Transverse colon (tissue), 4 donors: ENCODE measurements around the gene PLEKHG2. TPM values are rescaled to one million over a fixed set of nuclear protein-coding genes. Genes with fewer than 3 reads are reported as not detected.

Experiments used
- DNase-seq: peaks from one replicate; pipeline ENCODE4 v3.0.0-alpha.2; 2019
- H3K27ac ChIP-seq, 4 donors: fragments of 200-600 bp; sonication (generic); 2 replicates each; pipeline ENCODE4 v1.5.1; 2016 to 2018; ENCODE audit warnings: inconsistent platforms in 4 of 4
- H3K27me3 ChIP-seq: fragments of 200-600 bp; sonication (generic); 2 replicates; pipeline ENCODE4 v1.5.1; 2017; ENCODE audit warnings: inconsistent platforms
- H3K36me3 ChIP-seq, 4 donors: fragments of 200-600 bp; sonication (generic); 2 replicates each; pipeline ENCODE4 v1.5.1; 2017 to 2019; ENCODE audit warnings: inconsistent platforms in 4 of 4
- H3K4me1 ChIP-seq, 4 donors: fragments of 200-600 bp; sonication (generic); 2 replicates each; pipeline ENCODE4 v1.5.1; 2017 to 2020; ENCODE audit warnings: inconsistent platforms in 4 of 4
- H3K4me3 ChIP-seq, 4 donors: fragments of 200-600 bp; sonication (generic); 1 replicate in 1 of 4; 2 replicates in 3 of 4; pipeline versions ENCODE4 v1.5.1 to v1.6.1; 2017 to 2019; ENCODE audit warnings: inconsistent platforms in 4 of 4
- H3K9me3 ChIP-seq, 2 donors: fragments of 200-600 bp; sonication (generic); 2 replicates each; pipeline ENCODE4 v1.5.1; 2017 to 2019; ENCODE audit warnings: inconsistent platforms in 2 of 2
- EP300 ChIP-seq: sonication (generic); formaldehyde crosslinking; IDR thresholded peaks from one replicate; pipeline ENCODE4 v1.6.1; 2017; ENCODE audit warnings: antibody characterized with exemption, low read depth
- POLR2A ChIP-seq: fragments of 450-650 bp; IDR thresholded peaks from one replicate; pipeline ENCODE4 v1.6.1; 2016; ENCODE audit warnings: antibody characterized with exemption, mild to moderate bottlenecking, moderate library complexity
- POLR2AphosphoS5 ChIP-seq, 3 donors: sonication (generic); formaldehyde crosslinking; IDR thresholded peaks; one replicate each; pipeline ENCODE4 v1.6.1; 2016; ENCODE audit warnings: antibody characterized with exemption in 3 of 3
- WGBS, 2 donors: methylation state at CpG; one replicate each; pipeline ENCODE4 v1.1.5; 2018; ENCODE audit warnings: low coverage in 1 of 2; 5-methylcytosine and 5-hydroxymethylcytosine counted together
- in situ Hi-C, 4 donors: fragments of 200-750 bp; cut with MboI; loops; one replicate each; pipeline versions ENCODE4 v1.15.0 to v1.15.1; 2017; ENCODE audit warnings: low sequenced_read_pairs in 3 of 4, low pct_ligation_motif_present in 1 of 4, low pct_unique_long_range_greater_than_20kb in 1 of 4
- intact Hi-C: fragments of 100-400 bp; cut with DNase I; formaldehyde crosslinking; loops from one replicate; pipeline ENCODE4 v1.15.1; 2023; ENCODE audit warnings: low total_unique reads
- total RNA-seq, 4 donors: library from RNA; depleted of rRNA; stranded (reverse); fragments of >200 nt; gene quantifications; one replicate each; pipeline ENCODE4 v1.1.0, GENCODE V29; 2016
- TF ChIP-seq, protein P1 (sequence below), 5 experiments: fragments of 200-600 bp in 3 of 5; fragments of 450-650 bp in 2 of 5; sonication (generic) in 3 of 5; IDR thresholded peaks; 1 replicate in 2 of 5; 2 replicates in 3 of 5; pipeline ENCODE4 v1.5.1; 2016 to 2017; ENCODE audit warnings: antibody characterized with exemption in 5 of 5, inconsistent platforms in 3 of 5, mild to moderate bottlenecking in 2 of 5, moderate library complexity in 1 of 5

Gene PLEKHG2
- total RNA-seq, 4 donors from 2014 or later = 6.1 to 27.7 (median 11.9) TPM

DNA sequence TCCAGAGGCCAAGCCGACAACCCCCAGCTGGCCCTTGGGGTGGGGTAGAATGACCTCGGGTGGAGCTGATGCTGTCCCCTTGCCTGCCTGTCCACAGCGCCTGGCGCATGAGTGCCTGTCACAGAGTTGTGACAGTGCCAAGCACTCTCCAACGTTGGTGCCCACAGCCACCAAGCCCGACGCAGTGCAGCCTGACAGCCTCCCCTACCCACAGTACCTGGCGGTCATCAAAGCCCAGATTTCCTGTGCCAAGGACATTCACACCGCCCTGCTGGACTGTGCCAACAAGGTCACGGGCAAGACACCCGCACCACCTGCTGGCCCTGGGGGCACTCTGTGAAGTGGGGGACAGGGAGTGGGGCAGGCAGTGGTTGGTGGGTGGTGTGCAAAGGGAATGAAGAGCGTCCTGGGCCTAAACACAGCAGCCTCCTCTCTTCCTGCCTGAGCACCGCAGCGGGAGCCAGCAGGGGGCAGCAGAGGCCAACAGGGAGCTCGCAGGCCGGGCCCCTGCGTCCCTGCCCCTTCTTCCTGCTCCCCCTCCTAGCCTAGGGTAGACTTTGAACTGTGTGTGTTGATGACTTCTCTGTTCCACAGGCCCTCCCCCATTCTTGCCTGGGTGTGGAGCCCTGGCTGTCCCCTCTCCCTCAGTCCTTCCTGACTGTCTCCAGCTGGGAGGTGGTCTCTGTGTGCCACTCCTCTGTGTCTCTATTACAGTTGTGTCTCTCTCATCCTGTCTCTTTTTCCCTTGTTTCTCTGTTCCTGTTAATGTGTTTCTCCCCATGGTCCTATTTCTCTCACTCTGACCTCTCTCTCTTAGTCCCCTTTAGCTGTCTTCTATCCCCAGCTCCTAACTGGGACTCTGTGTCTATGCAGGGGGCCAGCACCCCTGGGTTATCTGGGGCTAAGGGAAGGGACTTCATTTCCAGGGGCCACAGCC, 14.8 kb upstream of the PLEKHG2 start:
- Histone ChIP-seq H3K36me3 (peaks cover 0 to 7% (median 3%) of the 10 kb centered on the region in 4 donors), H3K27ac (peak overlapping the region; percentile 98 to 100 (median 99)), H3K4me3 (peak overlapping the region in 3 of 4 donors; percentile 8 to 31 (median 13)), H3K9me3 (no peaks in the 10 kb centered on the region), H3K27me3 (no peaks in the 10 kb centered on the region), H3K4me1 (peaks cover 38 to 56% (median 45%) of the 10 kb centered on the region in 4 donors)
- peak; percentile 50 to 94 (median 91) for TF ChIP-seq POLR2AphosphoS5 (IDR thresholded peaks at IDR 0.05)
- TF ChIP-seq, protein P1, sequence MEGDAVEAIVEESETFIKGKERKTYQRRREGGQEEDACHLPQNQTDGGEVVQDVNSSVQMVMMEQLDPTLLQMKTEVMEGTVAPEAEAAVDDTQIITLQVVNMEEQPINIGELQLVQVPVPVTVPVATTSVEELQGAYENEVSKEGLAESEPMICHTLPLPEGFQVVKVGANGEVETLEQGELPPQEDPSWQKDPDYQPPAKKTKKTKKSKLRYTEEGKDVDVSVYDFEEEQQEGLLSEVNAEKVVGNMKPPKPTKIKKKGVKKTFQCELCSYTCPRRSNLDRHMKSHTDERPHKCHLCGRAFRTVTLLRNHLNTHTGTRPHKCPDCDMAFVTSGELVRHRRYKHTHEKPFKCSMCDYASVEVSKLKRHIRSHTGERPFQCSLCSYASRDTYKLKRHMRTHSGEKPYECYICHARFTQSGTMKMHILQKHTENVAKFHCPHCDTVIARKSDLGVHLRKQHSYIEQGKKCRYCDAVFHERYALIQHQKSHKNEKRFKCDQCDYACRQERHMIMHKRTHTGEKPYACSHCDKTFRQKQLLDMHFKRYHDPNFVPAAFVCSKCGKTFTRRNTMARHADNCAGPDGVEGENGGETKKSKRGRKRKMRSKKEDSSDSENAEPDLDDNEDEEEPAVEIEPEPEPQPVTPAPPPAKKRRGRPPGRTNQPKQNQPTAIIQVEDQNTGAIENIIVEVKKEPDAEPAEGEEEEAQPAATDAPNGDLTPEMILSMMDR (IDR thresholded peaks at IDR 0.05) = peak; percentile 93 to 99 (median 97)
- TF ChIP-seq EP300 = peak; percentile 80
- peak; percentile 93 for TF ChIP-seq POLR2A
- peak; percentile 96 for DNase-seq
- in situ Hi-C loops = loop anchor here in 1 of 4 donors (10.0 kb wide), 1 partner anchor 53 kb away; the partner anchor contains the start of gene SAMD4B
- 26% methylated on average over 16 of the region's 17 CpGs; no CpG with 5 or more reads in 1 of the 2 donors for WGBS, 2 donors
- intact Hi-C loops = loop anchor here (2.0 kb wide), 1 partner anchor 15 kb away; the partner anchor contains the start of gene PLEKHG2

DNA sequence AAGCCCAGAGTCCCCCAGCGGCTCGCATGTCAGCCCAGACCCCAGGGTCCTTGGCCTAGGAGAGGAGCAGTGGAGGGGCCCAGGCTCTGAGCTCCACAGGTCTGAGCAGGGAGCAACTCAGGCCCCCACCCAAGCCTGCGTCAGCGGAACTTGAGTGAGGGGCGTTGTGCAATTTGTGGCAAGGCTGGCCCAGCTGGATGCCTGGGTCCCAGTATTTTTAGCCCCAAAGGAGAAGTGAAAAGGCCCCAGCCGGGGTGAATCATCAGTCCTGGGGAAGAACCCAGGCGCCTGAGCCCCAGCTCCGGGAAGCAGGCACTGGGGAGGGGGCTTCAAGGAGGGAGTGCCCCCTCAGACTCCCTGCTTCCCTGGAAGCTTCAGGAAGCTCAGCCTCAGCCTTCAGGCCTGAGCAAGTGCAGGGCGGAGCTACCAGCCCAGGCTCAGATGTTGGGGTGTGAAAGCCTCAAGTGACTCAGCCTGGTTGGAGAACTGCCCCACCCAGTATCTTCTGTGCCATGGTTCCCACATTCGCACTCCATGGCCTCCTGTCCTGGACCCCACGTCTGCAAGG, 14.1 kb upstream of the PLEKHG2 start:
- Histone ChIP-seq H3K4me3 (peak overlapping the region in 3 of 4 donors; percentile 8 to 31 (median 13)), H3K27me3 (no peaks in the 10 kb centered on the region), H3K36me3 (peaks cover 0 to 7% (median 3%) of the 10 kb centered on the region in 4 donors), H3K27ac (peak overlapping the region; percentile 98 to 100 (median 99)), H3K9me3 (no peaks in the 10 kb centered on the region), H3K4me1 (peaks cover 38 to 62% (median 52%) of the 10 kb centered on the region in 4 donors)
- in situ Hi-C loops = loop anchor here in 1 of 4 donors (10.0 kb wide), 1 partner anchor 54 kb away; the partner anchor contains the start of gene SAMD4B
- 45% methylated on average over 11 of the region's 11 CpGs; no CpG with 5 or more reads in 1 of the 2 donors for WGBS, 2 donors
- peak; percentile 89 for DNase-seq
- intact Hi-C loops = loop anchor here (2.0 kb wide), 1 partner anchor 14 kb away; the partner anchor contains the start of gene PLEKHG2
- TF ChIP-seq POLR2A (no peak), EP300 (no peak), POLR2AphosphoS5 (IDR thresholded peaks at IDR 0.05) (peak; percentile 35 to 86 (median 82))
- TF ChIP-seq, protein P1 (IDR thresholded peaks at IDR 0.05) = no peak

DNA sequence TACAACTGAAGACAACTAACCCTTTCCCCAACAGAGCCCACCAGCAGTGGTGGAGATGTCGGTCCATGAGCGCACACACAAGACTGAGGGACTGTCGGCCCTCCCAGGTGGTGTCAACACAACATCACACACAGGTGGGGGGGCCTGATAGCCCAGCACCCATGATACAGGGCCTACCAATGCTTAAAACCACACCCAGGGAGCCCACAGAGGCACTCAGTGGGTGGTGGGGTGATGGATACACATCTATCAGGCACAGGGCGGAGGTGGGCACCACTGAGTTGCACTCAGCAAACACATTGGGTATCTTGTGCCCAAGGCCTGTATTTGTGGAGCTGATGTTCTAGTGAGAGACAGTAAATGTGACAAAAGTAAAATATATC, 12.8 kb upstream of the PLEKHG2 start:
- Histone ChIP-seq H3K27ac (peak overlapping the region; percentile 98 to 100 (median 99)), H3K27me3 (no peaks in the 10 kb centered on the region), H3K36me3 (peaks cover 0 to 6% (median 0%) of the 10 kb centered on the region in 4 donors), H3K4me1 (peaks cover 44 to 72% (median 62%) of the 10 kb centered on the region in 4 donors), H3K4me3 (no peak overlapping the region), H3K9me3 (no peaks in the 10 kb centered on the region)
- WGBS, 2 donors = 97% methylated on average over 4 of the region's 4 CpGs; no CpG with 5 or more reads in 1 of the 2 donors
- TF ChIP-seq, protein P1 (IDR thresholded peaks at IDR 0.05) = no peak
- TF ChIP-seq POLR2A (no peak), EP300 (no peak), POLR2AphosphoS5 (IDR thresholded peaks at IDR 0.05) (no peak)
- DNase-seq = no peak
- in situ Hi-C loops (loop anchor here in 1 of 4 donors (10.0 kb wide), 1 partner anchor 55 kb away; the partner anchor contains the start of gene SAMD4B), intact Hi-C loops (loop anchor here (2.0 kb wide), 1 partner anchor 13 kb away; the partner anchor contains the start of gene PLEKHG2)
